Osteoblast (primary cell): Measurements from ENCODE around the gene DIAPH3. TPM values are rescaled to one million over a fixed set of nuclear protein-coding genes. Genes with fewer than 3 reads are reported as not detected.

ENCODE experiments used
- DNase-seq: peaks from one replicate; pipeline ENCODE4 v3.0.0; 2011; ENCODE audit warnings: low spot score, mixed read lengths; ENCODE audit not compliant: insufficient read length; ENCODE audit errors: missing footprints
- H2AFZ ChIP-seq: 2 replicates; pipeline ENCODE4 v1.6.0; 2011; ENCODE audit warnings: mild to moderate bottlenecking, low read length
- H3K27ac ChIP-seq: 2 replicates; pipeline ENCODE4 v1.5.1; 2011; ENCODE audit warnings: mild to moderate bottlenecking, low read depth, low read length, moderate library complexity
- H3K27me3 ChIP-seq: 2 replicates; pipeline ENCODE4 v1.6.0; 2012; ENCODE audit warnings: mild to moderate bottlenecking, control low read depth, inconsistent platforms, low read length, moderate library complexity; ENCODE audit not compliant: insufficient read depth
- H3K36me3 ChIP-seq: 2 replicates; pipeline ENCODE4 v1.5.1; 2011; ENCODE audit warnings: mild to moderate bottlenecking, low read length, control low read depth, moderate library complexity; ENCODE audit not compliant: insufficient read depth
- H3K4me1 ChIP-seq: 2 replicates; pipeline ENCODE4 v1.5.1; 2011; ENCODE audit warnings: mild to moderate bottlenecking, low read length, control low read depth, moderate library complexity; ENCODE audit not compliant: insufficient read depth
- H3K4me2 ChIP-seq: 2 replicates; pipeline ENCODE4 v1.6.0; 2011; ENCODE audit warnings: mild to moderate bottlenecking, low read length; ENCODE audit not compliant: insufficient read depth
- H3K4me3 ChIP-seq: fragments of 200-600 bp; sonication (generic); 3 replicates; pipeline ENCODE4 v1.5.1; 2012; ENCODE audit warnings: mild to moderate bottlenecking, low read length, inconsistent platforms; ENCODE audit not compliant: insufficient read depth
- H3K79me2 ChIP-seq: 2 replicates; pipeline ENCODE4 v1.6.0; 2012; ENCODE audit warnings: mild to moderate bottlenecking, low read length, control low read depth, inconsistent platforms; ENCODE audit not compliant: insufficient read depth
- H3K9me3 ChIP-seq: 2 replicates; pipeline ENCODE4 v1.5.1; 2011; ENCODE audit warnings: low read depth, low read length, control low read depth
- H4K20me1 ChIP-seq: 2 replicates; pipeline ENCODE4 v1.6.0; 2012; ENCODE audit warnings: mild to moderate bottlenecking, low read length, control low read depth; ENCODE audit not compliant: insufficient read depth
- CTCF ChIP-seq: IDR thresholded peaks from 2 replicates; pipeline ENCODE4 v1.5.1; 2011; ENCODE audit warnings: mild to moderate bottlenecking, low read depth, low read length, moderate library complexity; ENCODE audit errors: extremely low read depth
- total RNA-seq: library from RNA; depleted of rRNA; stranded (reverse); fragments of >200 nt; gene quantifications from 2 replicates; pipeline ENCODE4 v1.2.3, GENCODE V29; 2012

DIAPH3 gene
- total RNA-seq, 1 donor = 8.3 TPM

- H4K20me1 ChIP-seq = no peaks in the 10 kb centered on the region
- H2AFZ ChIP-seq = no peak overlapping the region
- no peak for TF ChIP-seq CTCF
- no peaks in the 10 kb centered on the region for H3K36me3 ChIP-seq
- no peaks in the 10 kb centered on the region for H3K9me3 ChIP-seq
- no peak for DNase-seq
- H3K4me1 ChIP-seq = peaks cover 4% of the 10 kb centered on the region
- H3K4me3 ChIP-seq = no peak overlapping the region
- no peaks in the 10 kb centered on the region for H3K27me3 ChIP-seq
- H3K27ac ChIP-seq = no peak overlapping the region
- H3K4me2 ChIP-seq = no peak overlapping the region
- no peaks in the 10 kb centered on the region for H3K79me2 ChIP-seq
Observed at GRCh38 chr13:59684105-59684504, 479.6 kb downstream of the DIAPH3 start.

- TF ChIP-seq CTCF = no peak
- H3K27me3 ChIP-seq = no peaks in the 10 kb centered on the region
- H3K9me3 ChIP-seq = no peaks in the 10 kb centered on the region
- H3K4me1 ChIP-seq = peaks cover 4% of the 10 kb centered on the region
- no peaks in the 10 kb centered on the region for H3K36me3 ChIP-seq
- peak overlapping the region; percentile 24 for H2AFZ ChIP-seq
- H3K79me2 ChIP-seq = no peaks in the 10 kb centered on the region
- no peak overlapping the region for H3K4me3 ChIP-seq
- no peak overlapping the region for H3K4me2 ChIP-seq
- no peak for DNase-seq
- no peaks in the 10 kb centered on the region for H4K20me1 ChIP-seq
- no peak overlapping the region for H3K27ac ChIP-seq
Observed at GRCh38 chr13:59681636-59682311, 482.0 kb downstream of the DIAPH3 start.

GRCh38 chr13:59680429-59681024, 483.2 kb downstream of the DIAPH3 start:
- Histone ChIP-seq H3K27me3 (no peaks in the 10 kb centered on the region), H3K9me3 (no peaks in the 10 kb centered on the region), H3K4me1 (peaks cover 4% of the 10 kb centered on the region), H3K4me2 (no peak overlapping the region), H3K27ac (no peak overlapping the region), H2AFZ (no peak overlapping the region), H4K20me1 (no peaks in the 10 kb centered on the region), H3K36me3 (no peaks in the 10 kb centered on the region), H3K79me2 (no peaks in the 10 kb centered on the region), H3K4me3 (no peak overlapping the region)
- peak; percentile 43 for DNase-seq
- TF ChIP-seq CTCF = peak; percentile 82

GRCh38 chr13:59679254-59679653, 484.5 kb downstream of the DIAPH3 start:
- H3K79me2 ChIP-seq = no peaks in the 10 kb centered on the region
- H3K4me3 ChIP-seq = no peak overlapping the region
- H2AFZ ChIP-seq = no peak overlapping the region
- H3K4me2 ChIP-seq = no peak overlapping the region
- H3K36me3 ChIP-seq = no peaks in the 10 kb centered on the region
- no peak overlapping the region for H3K27ac ChIP-seq
- H3K9me3 ChIP-seq = no peaks in the 10 kb centered on the region
- H3K4me1 ChIP-seq = peaks cover 4% of the 10 kb centered on the region
- DNase-seq = no peak
- no peaks in the 10 kb centered on the region for H3K27me3 ChIP-seq
- no peak for TF ChIP-seq CTCF
- no peaks in the 10 kb centered on the region for H4K20me1 ChIP-seq
